HG03097 (cell line): ENCODE data around the gene RPL36A.

Source experiments
- ATAC-seq: cut with Tn5 transposase; IDR thresholded peaks from one replicate; pipeline ENCODE4 v1.9.1; 2021; ENCODE audit not compliant: unreplicated experiment, low FRiP score

Gene RPL36A

DNA sequence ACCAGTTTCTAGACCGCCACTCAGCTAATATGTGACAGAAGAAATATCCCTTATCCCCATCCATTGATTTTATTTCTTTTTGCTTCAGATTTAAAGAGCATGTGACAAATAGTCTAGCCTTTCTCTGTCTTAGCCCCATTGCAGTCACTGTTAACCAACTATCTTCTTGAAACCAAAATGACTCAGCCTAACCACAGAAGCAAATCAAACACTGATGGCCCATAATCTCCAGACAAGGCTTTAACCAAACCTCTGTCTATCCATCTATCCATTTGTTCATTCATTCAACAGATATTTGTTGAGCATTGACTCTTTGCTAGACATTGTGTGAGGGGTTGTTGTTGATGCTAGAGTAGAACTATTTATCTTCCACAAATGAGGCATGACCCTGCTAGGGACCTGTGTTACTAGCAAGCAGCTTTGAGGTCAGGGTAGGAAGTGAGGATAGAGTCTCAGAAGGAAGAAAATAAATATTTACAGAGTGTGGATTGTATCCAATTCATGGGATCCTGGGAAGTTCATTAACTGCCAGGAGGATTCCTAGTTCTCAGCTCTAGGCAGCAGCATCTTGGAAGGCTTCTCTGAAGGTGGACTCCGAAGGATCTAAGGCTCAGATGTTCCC, 39.8 kb downstream of the RPL36A start:
- peak; percentile 91 for ATAC-seq

DNA sequence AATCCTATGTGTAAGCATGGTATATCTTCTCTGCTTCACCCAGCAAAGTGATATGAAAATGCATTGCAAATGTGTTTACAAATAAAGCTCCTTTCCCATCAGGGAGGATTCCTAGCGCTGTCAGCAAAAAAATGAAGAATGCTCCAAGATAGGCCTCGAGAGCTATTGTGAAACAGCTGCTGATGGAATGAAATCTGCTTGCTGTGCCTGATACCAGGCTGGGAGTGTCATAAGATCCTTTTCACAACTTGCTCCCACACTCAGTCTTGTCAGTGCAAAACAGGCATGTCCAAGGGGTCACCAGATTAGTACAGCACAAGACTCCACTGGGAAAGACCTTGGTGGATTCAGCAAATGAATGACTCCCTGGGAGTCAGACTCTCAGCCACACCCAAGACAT, 51.3 kb downstream of the RPL36A start:
- no peak for ATAC-seq
